GM10266 (cell line): ENCODE measurements around the gene RAMP1.

Experiments used
- DNase-seq: peaks from one replicate; pipeline ENCODE4 v3.0.0; 2012; ENCODE audit errors: extremely low spot score
- CTCF ChIP-seq: IDR thresholded peaks from 2 replicates; pipeline ENCODE4 v1.5.1; 2012; ENCODE audit warnings: mild to moderate bottlenecking, low read depth; ENCODE audit not compliant: control insufficient read depth, insufficient read depth; ENCODE audit errors: missing control alignments

RAMP1 gene

GRCh38 chr2:237892478-237892877, 33.1 kb downstream of the RAMP1 start:
- no peak for DNase-seq

GRCh38 chr2:237892984-237893595, 33.7 kb downstream of the RAMP1 start:
- no peak for TF ChIP-seq CTCF
- no peak for DNase-seq

More at GRCh38 chr2:237892478-237892877, 33.1 kb downstream of the RAMP1 start:
- TF ChIP-seq CTCF = no peak

- DNase-seq = no peak
- TF ChIP-seq CTCF = no peak
Observed at GRCh38 chr2:237894396-237894979, 35.1 kb downstream of the RAMP1 start.

- DNase-seq = no peak
- no peak for TF ChIP-seq CTCF
Observed at GRCh38 chr2:237894986-237895543, 35.6 kb downstream of the RAMP1 start.

GRCh38 chr2:237895544-237896506, 36.4 kb downstream of the RAMP1 start:
- DNase-seq = no peak
- TF ChIP-seq CTCF = no peak

GRCh38 chr2:237896507-237896892, 37.1 kb downstream of the RAMP1 start:
- no peak for DNase-seq
- no peak for TF ChIP-seq CTCF
